Brain microvascular endothelial cell (primary cell): ENCODE measurements around the gene TMEM119.

Source experiments
- DNase-seq: peaks from one replicate; pipeline ENCODE4 v3.0.0-alpha.2; 2020
- H3K27ac ChIP-seq: fragments of 250-450 bp; sonication (Bioruptor Pico); 2 replicates; pipeline ENCODE4 v1.5.1; 2020; ENCODE audit warnings: mild to moderate bottlenecking, moderate library complexity
- H3K27me3 ChIP-seq: fragments of 250-450 bp; sonication (Bioruptor Pico); replicated peaks from 2 replicates; pipeline ENCODE4 v1.5.1; 2020; ENCODE audit warnings: mild to moderate bottlenecking
- H3K36me3 ChIP-seq: fragments of 250-450 bp; sonication (Bioruptor Pico); replicated peaks from 2 replicates; pipeline ENCODE4 v1.5.1; 2020; ENCODE audit warnings: mild to moderate bottlenecking
- H3K4me3 ChIP-seq: 2 replicates; pipeline ENCODE4 v1.5.1; 2011; ENCODE audit warnings: low read depth, mild to moderate bottlenecking, control low read depth, low read length, moderate library complexity
- CTCF ChIP-seq: IDR thresholded peaks from 2 replicates; pipeline ENCODE4 v1.5.1; 2011; ENCODE audit warnings: low read depth, mild to moderate bottlenecking, moderate library complexity, low read length, control low read depth, inconsistent platforms; ENCODE audit errors: missing control alignments
- in situ Hi-C: cut with HindIII; loops from 2 replicates; pipeline ENCODE4 v1.10.0; 2017; ENCODE audit warnings: low sequenced_read_pairs, low pct_ligation_motif_present

The TMEM119 gene

GRCh38 chr12:108605000-108605689 is 7.3 kb upstream of the TMEM119 start:
- Histone ChIP-seq H3K4me3 (no peak overlapping the region), H3K36me3 (no peaks in the 10 kb centered on the region), H3K27ac (no peak overlapping the region), H3K27me3 (no peaks in the 10 kb centered on the region)
- TF ChIP-seq CTCF = no peak
- DNase-seq = no peak
- in situ Hi-C loops = no loop called here

GRCh38 chr12:108604208-108604941 is 6.5 kb upstream of the TMEM119 start:
- H3K36me3 ChIP-seq = no peaks in the 10 kb centered on the region
- DNase-seq = no peak
- H3K27me3 ChIP-seq = no peaks in the 10 kb centered on the region
- no peak overlapping the region for H3K4me3 ChIP-seq
- H3K27ac ChIP-seq = no peak overlapping the region
- no peak for TF ChIP-seq CTCF
- in situ Hi-C loops = no loop called here

GRCh38 chr12:108603743-108604142 is 5.9 kb upstream of the TMEM119 start:
- no peak for TF ChIP-seq CTCF
- no peak for DNase-seq
- Histone ChIP-seq H3K36me3 (no peaks in the 10 kb centered on the region), H3K27ac (no peak overlapping the region), H3K4me3 (no peak overlapping the region), H3K27me3 (no peaks in the 10 kb centered on the region)
- in situ Hi-C loops = no loop called here

- TF ChIP-seq CTCF = no peak
- no peak overlapping the region for H3K4me3 ChIP-seq
- no peaks in the 10 kb centered on the region for H3K27me3 ChIP-seq
- H3K36me3 ChIP-seq = no peaks in the 10 kb centered on the region
- in situ Hi-C loops = no loop called here
- no peak for DNase-seq
- no peak overlapping the region for H3K27ac ChIP-seq
Observed at GRCh38 chr12:108602976-108603704, 5.3 kb upstream of the TMEM119 start.

GRCh38 chr12:108602209-108602705 is 4.4 kb upstream of the TMEM119 start:
- no peak for TF ChIP-seq CTCF
- Histone ChIP-seq H3K27ac (no peak overlapping the region), H3K4me3 (no peak overlapping the region), H3K36me3 (no peaks in the 10 kb centered on the region), H3K27me3 (no peaks in the 10 kb centered on the region)
- DNase-seq = no peak
- in situ Hi-C loops = no loop called here
